COLO668 (cell line): ENCODE results near the gene GUCD1.

Experiments used
- DNase-seq: peaks from one replicate; lab custom pipeline; 2025; ENCODE audit not compliant: unreplicated experiment; lab: John Stamatoyannopoulos, UW

The GUCD1 gene

DNA sequence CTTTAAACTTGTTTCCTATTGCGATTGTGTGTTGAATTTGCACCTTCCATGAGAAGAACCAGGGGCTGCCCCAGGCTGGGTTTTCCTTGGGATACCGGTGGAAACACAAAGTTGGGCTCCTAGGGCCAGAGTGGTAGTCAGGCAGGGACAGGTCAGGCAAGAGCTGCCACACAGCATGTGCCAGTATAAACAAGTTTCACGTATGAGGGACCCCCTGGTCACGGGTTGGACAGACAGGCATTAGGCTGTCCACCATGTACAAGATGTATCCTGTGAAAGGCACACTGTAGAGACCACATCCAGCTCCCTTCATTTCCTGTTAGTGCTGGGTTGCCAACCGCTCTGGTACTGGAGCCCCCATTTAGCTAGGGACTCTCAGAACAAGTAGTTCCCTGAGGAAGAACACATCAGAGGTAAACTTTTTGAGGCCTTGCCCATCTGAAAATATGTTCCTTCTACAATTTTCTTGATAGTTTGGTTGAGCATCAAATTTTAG lies 51.0 kb downstream of the GUCD1 start:
- no peak for DNase-seq

DNA sequence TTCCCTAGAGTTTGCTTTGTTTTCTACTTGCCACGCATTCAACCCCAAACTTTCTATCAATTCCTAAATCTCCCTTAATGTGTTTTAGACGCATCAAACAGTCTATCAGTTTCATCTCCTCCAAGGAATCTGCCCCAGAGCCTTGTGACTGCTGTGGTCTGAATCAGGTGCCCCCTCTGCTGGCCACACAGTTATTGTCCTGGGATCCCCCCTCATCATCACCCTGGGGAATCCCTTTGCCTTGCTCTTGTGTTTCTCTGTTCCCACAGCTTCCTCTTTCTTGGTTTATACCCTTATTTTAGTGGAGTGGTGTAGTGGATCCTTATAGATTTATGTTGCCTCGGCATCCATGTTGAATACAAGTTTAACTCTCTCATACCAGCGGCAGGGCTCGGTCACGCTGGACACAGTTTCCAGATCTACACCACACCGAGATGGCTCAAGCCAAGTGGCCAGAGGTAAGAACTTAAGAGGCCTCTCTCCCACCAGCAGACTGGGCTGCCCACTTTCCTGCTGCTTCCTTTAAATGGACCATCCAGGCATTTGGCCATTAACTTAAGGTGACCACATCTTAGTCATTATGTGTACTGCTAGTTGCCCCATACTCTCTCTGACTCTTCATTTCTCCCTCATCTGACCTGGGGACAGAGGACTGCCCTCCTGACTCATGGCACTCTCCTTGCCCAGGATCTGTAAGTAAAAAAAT lies 51.6 kb downstream of the GUCD1 start:
- peak; percentile 27 for DNase-seq

DNA sequence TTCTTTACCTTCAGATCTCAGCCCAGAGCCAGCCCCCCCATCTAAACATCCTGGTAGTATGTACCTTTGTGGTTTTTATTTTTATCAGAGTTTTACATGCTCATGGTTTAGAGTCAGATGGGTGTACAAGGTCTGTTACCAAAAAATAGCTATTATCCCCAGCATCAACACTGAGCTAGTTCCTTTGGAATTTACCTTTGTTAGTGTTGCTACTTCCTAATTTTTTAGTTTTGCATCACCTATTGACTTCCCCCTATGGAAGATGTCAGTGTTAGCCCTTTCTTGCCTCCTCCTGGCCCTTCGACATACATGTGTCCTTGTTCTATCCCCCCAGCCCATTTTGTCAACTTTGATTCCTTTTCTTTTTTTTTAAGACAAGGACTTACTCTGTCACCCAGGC lies 52.4 kb downstream of the GUCD1 start:
- DNase-seq, result no peak

DNA sequence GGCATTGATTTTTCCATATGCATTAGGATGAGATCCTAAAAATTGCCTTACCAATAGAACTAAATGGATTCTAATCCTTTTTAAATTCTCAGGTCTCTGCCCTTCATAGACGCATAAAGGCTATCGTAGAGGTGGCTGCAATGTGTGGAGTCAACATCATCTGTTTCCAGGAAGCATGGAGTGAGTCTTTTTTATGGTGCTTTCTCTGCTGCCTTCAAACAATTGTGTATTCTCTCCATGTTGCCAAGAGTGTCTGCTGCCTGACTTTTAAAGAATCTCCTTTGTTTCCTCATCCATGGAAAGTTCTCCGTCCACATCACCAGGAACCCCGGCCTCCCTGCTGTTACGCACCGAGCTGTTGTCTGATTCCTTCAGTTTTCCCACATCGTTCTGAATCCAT lies 52.9 kb downstream of the GUCD1 start:
- DNase-seq, result no peak

DNA sequence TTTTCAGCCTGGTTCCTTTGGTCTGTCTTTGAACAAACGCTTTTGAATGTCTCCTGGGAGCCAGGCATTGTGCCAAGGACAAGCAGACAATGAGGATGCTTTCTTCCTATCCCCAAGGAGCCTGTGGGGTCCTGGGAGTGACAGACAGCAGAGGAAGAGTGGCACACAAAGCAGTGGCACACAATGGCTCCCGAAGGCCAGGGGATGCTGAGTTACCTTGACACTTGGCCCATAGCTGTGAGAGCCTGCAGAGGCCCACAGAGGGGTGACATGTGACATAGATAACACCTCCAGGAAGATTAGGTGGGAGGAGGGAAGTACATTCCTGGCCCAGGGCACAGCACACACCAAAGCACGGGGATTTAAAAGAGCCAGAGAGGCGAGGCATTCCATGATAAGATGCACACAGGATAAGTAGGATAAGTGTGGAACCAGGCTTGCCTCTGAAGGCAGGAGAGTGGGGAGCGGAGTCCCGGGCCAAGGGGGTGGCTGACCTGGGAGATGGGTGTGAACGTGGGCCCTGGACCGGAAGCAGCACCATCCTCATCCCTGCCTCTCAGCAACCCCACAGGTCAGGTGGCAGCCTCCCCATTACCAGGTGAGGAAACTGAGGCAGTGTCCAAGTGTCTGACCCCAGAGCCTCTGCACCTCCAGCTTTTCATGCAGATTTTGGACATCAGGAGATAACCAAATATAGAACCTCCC lies 53.5 kb downstream of the GUCD1 start:
- no peak for DNase-seq

DNA sequence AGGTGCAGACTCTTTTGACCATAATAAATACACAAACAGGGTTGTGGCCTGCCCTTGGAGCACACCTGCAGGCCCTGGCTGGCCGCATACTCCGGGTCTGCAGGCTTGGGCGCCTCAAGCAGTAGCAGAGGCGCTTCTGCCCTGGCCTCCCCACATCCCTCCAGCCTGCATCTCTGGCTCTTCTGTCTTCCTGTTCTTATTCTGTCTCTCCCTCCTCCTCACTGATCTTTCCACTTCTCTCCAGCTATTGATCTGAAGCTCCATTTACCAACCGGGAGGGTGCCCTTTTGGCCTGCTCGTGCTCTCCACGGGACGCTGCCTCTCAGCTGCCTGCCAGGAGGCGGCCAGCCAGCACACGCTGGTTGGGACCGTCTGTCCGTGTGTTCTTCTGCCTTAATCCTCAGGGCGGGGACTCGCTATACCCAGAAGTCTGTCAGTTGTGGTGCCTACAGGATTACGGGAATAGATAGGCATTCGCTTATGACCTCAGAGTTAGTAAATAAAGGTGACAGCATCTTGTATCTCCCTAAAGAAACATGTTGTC lies 54.6 kb downstream of the GUCD1 start:
- peak; percentile 66 for DNase-seq

DNA sequence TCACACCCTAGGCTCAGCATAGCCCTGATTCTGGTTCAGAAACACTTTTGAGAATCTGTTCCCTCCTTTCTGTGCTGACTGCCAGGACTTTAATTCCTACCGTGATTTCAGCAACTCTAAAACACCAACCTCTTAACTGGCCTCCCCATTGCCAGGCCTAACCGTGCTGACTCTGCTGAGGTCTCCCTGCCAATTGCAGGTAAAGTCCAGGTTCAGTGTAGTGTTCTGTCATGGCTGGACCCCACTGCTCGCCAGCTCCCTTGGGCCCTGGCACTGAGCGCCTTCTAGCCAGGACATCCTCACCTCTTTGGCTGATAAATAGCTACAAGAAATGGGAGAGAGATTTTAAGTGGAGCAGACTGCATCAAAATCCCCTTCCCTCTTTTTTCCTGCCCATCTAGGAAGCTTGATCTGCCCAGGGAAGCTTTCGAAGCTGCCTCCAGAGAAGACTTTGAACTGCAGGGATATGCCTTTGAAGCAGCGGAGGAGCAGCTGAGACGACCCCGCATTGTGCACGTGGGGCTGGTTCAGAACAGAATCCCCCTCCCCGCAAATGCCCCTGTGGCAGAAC lies 55.1 kb downstream of the GUCD1 start:
- DNase-seq, result no peak

DNA sequence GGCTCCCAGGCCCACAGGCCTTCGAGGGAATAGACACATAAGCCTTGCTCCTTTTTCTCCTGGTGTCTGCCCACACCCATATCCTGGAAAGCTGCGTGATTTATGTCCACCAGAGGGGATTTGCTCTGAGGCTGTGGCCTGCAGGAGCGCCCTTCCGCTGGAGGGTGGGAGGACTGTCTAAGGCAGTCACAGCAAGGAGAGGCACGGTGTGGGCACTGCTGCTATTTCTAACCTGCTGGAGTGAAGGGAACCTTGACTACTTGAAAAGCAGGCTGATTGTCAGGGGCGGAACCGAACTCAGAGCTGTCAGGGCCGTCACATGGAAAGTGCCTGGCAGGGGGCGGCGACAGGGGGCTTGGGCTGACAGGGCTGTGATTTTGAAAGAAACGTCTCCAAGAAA lies 56.1 kb downstream of the GUCD1 start:
- no peak for DNase-seq

DNA sequence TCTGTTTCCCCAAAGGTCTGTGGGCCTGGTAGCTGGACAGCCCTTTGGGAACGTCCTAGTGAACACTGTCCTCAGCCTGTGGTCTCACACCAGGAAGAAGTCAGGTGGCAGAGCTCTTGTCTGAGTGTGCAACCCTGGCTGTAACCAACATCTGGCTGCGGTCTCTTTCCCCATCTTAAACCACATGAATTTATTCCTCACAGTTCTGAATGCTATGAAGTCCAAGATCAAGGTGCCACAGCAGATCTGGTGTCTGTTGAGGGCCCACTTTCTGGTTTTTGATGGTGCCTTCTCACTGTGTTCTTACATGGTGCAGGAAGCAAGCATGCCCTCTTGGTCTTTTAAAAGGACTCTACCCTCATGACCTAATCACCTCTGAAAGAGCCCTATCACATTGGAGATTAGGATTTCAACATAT lies 57.1 kb downstream of the GUCD1 start:
- no peak for DNase-seq

DNA sequence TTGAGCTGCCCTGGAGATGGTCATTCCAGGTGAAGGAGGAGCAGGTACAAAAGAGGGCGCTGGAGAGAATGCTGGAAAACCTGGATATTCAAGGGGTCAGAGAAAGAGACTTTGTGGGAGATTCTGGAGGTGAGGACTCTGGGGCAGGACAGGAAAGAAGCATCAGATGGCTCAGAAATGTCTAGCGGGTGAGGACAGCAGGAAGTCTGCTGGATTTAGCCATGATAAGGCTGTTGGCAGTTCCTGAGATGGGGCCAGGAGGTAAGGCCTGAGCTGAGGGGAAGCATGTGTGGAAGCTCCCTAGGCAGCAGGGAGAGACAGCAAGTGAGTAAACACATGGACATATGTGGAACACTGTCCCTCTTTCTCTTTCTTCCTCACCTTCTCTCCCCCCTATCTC lies 58.3 kb downstream of the GUCD1 start:
- no peak for DNase-seq

DNA sequence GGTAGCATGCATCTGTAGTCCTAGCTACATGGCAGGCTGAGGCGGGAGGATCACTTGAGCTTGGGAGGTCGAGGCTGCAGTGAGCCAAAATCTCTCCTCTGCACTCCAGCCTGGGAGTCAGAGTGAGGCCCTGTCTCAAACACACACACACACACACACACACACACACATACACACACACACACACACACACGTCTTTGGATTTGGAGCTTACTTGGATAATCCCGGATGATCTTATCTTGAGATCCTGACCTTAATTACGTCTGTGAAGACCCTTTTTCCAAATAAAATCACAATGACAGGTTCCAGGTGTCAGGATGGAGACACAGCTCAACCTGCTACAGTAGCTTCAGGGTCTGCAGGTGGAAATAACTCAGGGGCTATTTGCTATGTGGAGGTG lies 58.7 kb downstream of the GUCD1 start:
- DNase-seq, result no peak

DNA sequence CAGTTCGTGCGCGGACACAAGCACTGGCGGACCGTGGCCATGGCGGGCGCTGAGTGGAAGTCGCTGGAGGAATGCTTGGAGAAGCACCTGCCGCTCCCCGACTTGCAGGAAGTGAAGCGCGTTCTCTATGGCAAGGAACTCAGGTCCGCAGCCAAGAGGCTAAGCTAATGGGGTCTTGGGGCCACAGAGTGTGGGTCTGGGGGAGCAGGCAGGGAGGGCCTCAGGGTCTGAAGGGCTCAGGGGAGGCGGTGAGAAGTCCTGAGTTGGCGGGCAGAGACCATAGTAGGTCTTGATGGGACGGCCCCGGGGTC lies 59.6 kb downstream of the GUCD1 start:
- DNase-seq, result no peak

DNA sequence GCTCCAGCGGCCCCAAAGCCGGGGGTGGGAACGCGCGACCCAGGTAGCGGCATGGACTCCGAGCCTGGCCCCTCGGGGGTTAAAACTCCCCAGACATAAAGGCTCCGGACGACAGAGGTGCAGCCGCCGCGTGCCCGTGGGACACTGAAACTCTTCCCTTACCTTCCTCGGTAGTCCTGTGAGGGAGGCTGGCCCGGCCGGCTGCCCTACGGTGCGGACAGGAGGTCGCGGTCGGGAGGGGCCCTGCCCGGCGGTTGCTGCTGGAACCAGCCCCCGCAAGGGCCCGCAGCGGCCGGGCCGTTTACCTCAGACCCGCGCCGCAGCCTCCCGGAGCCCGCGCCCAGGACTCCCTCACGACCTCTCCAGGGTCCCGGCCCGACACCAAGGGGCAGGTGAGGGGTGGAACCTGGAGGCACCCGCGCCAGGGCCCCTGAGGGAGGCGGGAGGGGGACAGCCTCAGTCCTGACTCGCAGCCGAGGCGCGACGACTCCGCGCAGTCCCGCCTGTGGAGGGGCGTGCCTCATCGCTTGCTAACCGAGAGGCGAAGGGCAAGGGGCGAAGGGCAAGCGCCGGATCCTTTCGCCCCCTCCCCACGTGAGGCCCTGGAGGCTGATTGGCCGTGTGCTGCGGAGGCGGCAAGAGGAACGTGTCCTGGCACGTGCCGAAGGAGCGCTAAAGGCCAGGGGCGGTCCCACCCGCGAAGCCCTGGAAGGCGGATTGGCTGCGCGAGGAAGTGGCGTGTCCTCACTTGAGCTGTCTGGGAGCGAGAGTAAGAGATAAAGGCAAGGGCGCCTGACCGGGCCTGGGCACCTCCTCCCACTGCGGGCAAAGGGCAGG lies 60.2 kb downstream of the GUCD1 start, which contains the start of gene UPB1:
UPB1 (plus strand) TSS at position 805 of the 837 bp plus-strand sequence. CDS start 72 bp downstream, outside the sequence.
- no peak for DNase-seq

DNA sequence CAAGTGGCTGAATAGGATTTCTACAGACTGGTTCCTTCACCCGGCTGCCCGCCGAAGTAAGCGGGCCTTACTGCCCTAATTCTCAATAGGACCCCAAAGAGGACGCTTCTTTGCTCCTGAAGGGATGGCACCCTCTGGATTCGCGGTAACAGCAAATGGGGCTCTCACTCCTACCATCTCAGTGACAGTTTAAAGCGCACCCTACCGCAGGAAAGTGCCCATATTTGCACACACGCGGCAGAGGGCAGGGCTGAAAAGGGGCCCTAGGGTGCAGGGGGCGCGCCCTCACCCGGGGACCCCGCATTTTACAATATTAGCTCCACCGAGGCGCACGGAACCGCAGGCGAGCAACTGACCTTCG lies 60.8 kb downstream of the GUCD1 start:
- DNase-seq, result no peak

DNA sequence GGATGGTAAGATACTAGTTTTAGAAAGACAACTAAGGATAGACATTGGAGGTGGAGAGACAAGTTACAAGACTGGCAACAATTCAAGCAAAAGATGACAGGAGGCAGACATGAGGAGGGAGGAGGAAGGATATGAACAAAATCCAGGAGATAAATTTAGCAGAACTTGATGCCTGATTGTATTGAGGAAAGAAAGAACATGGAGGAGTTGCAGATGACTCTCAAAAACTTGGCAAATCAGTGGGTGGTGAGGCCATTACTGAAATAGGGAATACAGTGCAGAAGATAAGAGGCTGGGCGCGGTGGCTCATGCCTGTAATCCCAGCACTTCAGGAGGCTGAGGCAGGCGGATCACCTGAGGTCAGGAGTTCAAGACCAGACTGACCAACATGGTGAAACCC lies 62.5 kb downstream of the GUCD1 start:
- DNase-seq, result no peak
